Naive thymus-derived CD4-positive, alpha-beta T cell (primary cell): ENCODE data around the gene KL. TPM values are rescaled to one million over a fixed set of nuclear protein-coding genes. Genes with fewer than 3 reads are reported as not detected.

Experiments
- ATAC-seq: fragments of 150-1000 bp; cut with Tn5 transposase; 2 replicates; pipeline ENCODE4 v1.10.0; 2021; ENCODE audit warnings: mild to moderate bottlenecking, moderate library complexity
- CTCF ChIA-PET: fragments of 350-600 bp; sonication (Branson Sonifier 250); formaldehyde crosslinking; loops from one replicate; lab custom pipeline; 2021; ENCODE audit warnings: antibody characterized with exemption; lab: Charles Lee
- POLR2A ChIA-PET: fragments of 350-600 bp; sonication (Branson Sonifier 250); formaldehyde crosslinking; loops from one replicate; lab custom pipeline; 2021; ENCODE audit warnings: antibody characterized with exemption, inconsistent platforms; lab: Charles Lee
- DNase-seq, 9 donors: peaks; one replicate each; pipeline versions ENCODE4 v3.0.0 to v3.0.0-alpha.2; 2020 to 2022; ENCODE audit warnings: mixed read lengths in 1 of 9
- H3K27ac ChIP-seq: one replicate; pipeline ENCODE4 v1.7.0; 2013; ENCODE audit warnings: mild to moderate bottlenecking, low read depth, low read length, moderate library complexity
- H3K27me3 ChIP-seq, 2 donors: one replicate each; pipeline ENCODE4 v1.7.0; 2013; ENCODE audit warnings: low read length in 2 of 2, mild to moderate bottlenecking in 2 of 2, moderate library complexity in 2 of 2; ENCODE audit not compliant: control insufficient read depth in 2 of 2, insufficient read depth in 2 of 2
- H3K36me3 ChIP-seq, 3 experiments: 1 replicate in 2 of 3; 2 replicates in 1 of 3; pipeline ENCODE4 v1.7.0; 2013; ENCODE audit warnings: low read length in 3 of 3, mild to moderate bottlenecking in 3 of 3, moderate library complexity in 1 of 3; ENCODE audit not compliant: insufficient read depth in 3 of 3, control insufficient read depth in 2 of 3
- H3K4me1 ChIP-seq, 2 donors: one replicate each; pipeline ENCODE4 v1.7.0; 2013; ENCODE audit warnings: low read length in 2 of 2, mild to moderate bottlenecking in 2 of 2, moderate library complexity in 1 of 2; ENCODE audit not compliant: control insufficient read depth in 2 of 2, insufficient read depth in 2 of 2
- H3K4me3 ChIP-seq: 2 replicates; pipeline ENCODE4 v1.7.0; 2013; ENCODE audit warnings: mild to moderate bottlenecking, low read length
- H3K9me3 ChIP-seq, 3 experiments: 1 replicate in 2 of 3; 2 replicates in 1 of 3; pipeline ENCODE4 v1.7.0; 2013; ENCODE audit warnings: low read length in 3 of 3; ENCODE audit not compliant: control insufficient read depth in 2 of 3
- H3K27ac Mint-ChIP-seq, 9 donors: one replicate each; pipeline ENCODE4 v1.8.0; 2020 to 2022; ENCODE audit warnings: mixed read lengths in 9 of 9, mild to moderate bottlenecking in 8 of 9, moderate library complexity in 5 of 9, inconsistent platforms in 2 of 9
- H3K27me3 Mint-ChIP-seq, 5 donors: one replicate each; pipeline ENCODE4 v1.8.0; 2021 to 2022; ENCODE audit warnings: mixed read lengths in 5 of 5, mild to moderate bottlenecking in 1 of 5
- H3K36me3 Mint-ChIP-seq, 5 donors: one replicate each; pipeline ENCODE4 v1.8.0; 2020 to 2022; ENCODE audit warnings: mixed read lengths in 5 of 5, mild to moderate bottlenecking in 3 of 5, inconsistent platforms in 1 of 5
- H3K4me1 Mint-ChIP-seq, 7 donors: one replicate each; pipeline ENCODE4 v1.8.0; 2020 to 2022; ENCODE audit warnings: mixed read lengths in 7 of 7, mild to moderate bottlenecking in 3 of 7, inconsistent platforms in 1 of 7
- H3K4me3 Mint-ChIP-seq, 10 donors: one replicate each; pipeline ENCODE4 v1.8.0; 2020 to 2022; ENCODE audit warnings: mild to moderate bottlenecking in 10 of 10, mixed read lengths in 10 of 10, moderate library complexity in 6 of 10, inconsistent platforms in 2 of 10
- H3K9me3 Mint-ChIP-seq, 11 donors: one replicate each; pipeline ENCODE4 v1.8.0; 2020 to 2022; ENCODE audit warnings: mixed read lengths in 11 of 11, mild to moderate bottlenecking in 4 of 11, inconsistent platforms in 1 of 11, moderate library complexity in 1 of 11
- intact Hi-C, 2 donors: fragments of 100-400 bp; cut with micrococcal nuclease; formaldehyde crosslinking; loops; one replicate each; pipeline ENCODE4 v1.15.1; 2023
- polyA plus RNA-seq, 2 donors: library from polyadenylated mRNA; unstranded; fragments of 300-500 nt; fragmentation: Illumina TruSeq; gene quantifications; one replicate each; pipeline ENCODE4 v1.2.3, GENCODE V29; 2021
- total RNA-seq, 6 experiments: library from RNA in 5 of 6; stranded (reverse) in 5 of 6; gene quantifications; 1 replicate in 5 of 6; 2 replicates in 1 of 6; pipeline ENCODE4 v1.2.3 and lab custom pipeline; 2021 to 2026

Gene KL
- total and polyA plus RNA-seq, 7 experiments from 2014 or later: 0.15 to 0.36 (median 0.22) TPM; not detected in 2

DNA sequence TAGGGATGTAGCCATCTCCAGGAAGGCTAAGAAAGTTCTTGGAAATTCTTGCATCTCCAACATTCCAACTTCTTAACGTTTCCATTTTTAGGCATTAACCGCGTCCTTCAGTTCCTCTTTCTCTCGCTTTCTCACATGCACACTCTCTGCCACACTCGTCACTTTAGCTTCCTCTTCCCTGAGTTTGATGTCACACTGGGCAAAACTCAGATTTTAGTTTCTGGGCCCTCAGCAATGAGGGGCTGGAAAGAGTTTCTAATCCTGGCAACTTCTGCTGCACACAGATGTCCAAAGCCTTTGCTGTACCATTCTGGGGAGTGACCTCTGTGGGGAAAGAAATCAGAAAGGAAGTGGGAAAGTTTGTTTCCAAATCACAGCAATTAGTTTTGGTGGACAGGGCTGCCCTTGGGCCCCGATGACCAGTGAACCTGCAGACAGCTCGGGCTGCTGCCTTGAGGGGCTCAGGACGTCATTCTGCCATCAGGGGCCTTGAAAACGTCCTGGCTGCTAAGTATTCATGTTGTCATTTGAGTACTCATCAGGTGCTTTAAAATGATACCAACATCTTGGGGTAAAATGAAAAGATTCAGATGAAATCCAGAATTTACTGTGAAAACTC is 89.3 kb downstream of the KL start:
- Histone ChIP-seq H3K36me3 (no peaks in the 10 kb centered on the region), H3K27me3 (no peaks in the 10 kb centered on the region), H3K27ac (no peak overlapping the region), H3K4me1 (no peaks in the 10 kb centered on the region), H3K9me3 (no peaks in the 10 kb centered on the region), H3K4me3 (no peak overlapping the region)
- H3K9me3 Mint-ChIP-seq: peaks cover 0 to 1% (median 0%) of the 10 kb centered on the region in 11 donors
- no peak overlapping the region for H3K27ac Mint-ChIP-seq
- ChIA-PET CTCF (no interaction called here), POLR2A (no interaction called here)
- H3K36me3 Mint-ChIP-seq: no peaks in the 10 kb centered on the region
- intact Hi-C loops: no loop called here
- no peak for DNase-seq
- H3K27me3 Mint-ChIP-seq: peaks cover 7 to 39% (median 31%) of the 10 kb centered on the region in 5 donors
- H3K4me3 Mint-ChIP-seq: no peak overlapping the region
- no peak for ATAC-seq
- H3K4me1 Mint-ChIP-seq: peaks cover 0 to 1% (median 0%) of the 10 kb centered on the region in 7 donors

DNA sequence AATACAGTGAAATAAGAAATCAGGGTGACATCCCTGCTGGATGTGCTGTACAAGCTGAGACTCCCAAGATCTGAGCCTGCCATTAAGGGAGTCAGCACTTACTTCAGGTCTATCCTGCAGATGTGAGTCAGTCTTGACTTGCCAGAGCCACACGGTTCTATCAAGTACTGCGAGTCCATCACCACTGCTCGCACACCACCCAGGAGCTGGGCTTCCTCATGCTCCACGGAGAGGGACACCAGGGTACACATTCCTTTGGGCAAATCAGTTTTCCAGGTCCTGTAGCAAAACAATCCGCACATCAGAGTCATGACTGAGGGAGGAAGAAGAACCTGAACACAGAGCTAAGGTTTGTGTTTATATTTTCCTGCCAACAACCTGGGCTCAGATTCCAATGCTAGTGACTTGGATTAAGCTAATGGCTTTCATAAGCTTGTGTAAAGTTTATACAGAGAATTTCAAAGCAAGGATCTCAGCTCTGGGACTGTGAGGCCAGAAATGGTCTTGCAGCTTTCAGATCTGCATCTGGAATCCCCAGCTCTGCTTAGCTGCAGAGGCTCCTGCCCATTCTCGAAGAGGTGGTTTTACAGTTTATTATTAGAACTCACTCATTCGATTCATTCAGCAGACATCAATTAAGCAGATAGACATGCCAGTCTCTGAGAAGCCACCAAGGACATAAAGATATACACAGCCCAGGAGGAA is 90.6 kb downstream of the KL start:
- DNase-seq: no peak
- H3K27ac Mint-ChIP-seq: no peak overlapping the region
- CTCF ChIA-PET: no interaction called here
- no peaks in the 10 kb centered on the region for H3K36me3 Mint-ChIP-seq
- ATAC-seq: no peak
- peaks cover 0 to 1% (median 0%) of the 10 kb centered on the region in 11 donors for H3K9me3 Mint-ChIP-seq
- Histone ChIP-seq H3K27me3 (no peaks in the 10 kb centered on the region), H3K9me3 (no peaks in the 10 kb centered on the region), H3K4me1 (no peaks in the 10 kb centered on the region), H3K27ac (no peak overlapping the region), H3K36me3 (no peaks in the 10 kb centered on the region), H3K4me3 (no peak overlapping the region)
- H3K27me3 Mint-ChIP-seq: peaks cover 6 to 30% (median 30%) of the 10 kb centered on the region in 5 donors
- peaks cover 0 to 1% (median 0%) of the 10 kb centered on the region in 7 donors for H3K4me1 Mint-ChIP-seq
- H3K4me3 Mint-ChIP-seq: no peak overlapping the region
- POLR2A ChIA-PET: no interaction called here
- intact Hi-C loops: no loop called here

DNA sequence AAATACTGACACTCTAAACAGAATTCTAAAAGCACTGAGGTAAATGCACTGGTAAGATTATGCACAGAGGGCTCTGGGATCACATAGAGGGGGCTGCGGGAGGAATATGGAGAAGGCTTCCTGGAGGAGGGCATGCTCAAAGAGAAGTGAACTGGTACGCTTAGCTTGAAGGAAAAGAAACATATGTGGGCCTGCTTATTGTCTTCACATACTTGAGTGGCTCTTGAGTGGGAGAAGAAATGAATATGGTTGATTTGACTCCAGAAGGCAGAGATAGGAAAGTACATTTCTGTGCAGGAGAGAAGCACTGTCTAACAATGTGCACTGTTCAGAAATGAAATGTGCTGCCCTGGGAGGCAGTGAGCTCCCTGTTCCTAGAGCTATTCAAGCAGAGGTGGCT is 91.1 kb downstream of the KL start:
- POLR2A ChIA-PET: no interaction called here
- Histone ChIP-seq H3K9me3 (no peaks in the 10 kb centered on the region), H3K36me3 (no peaks in the 10 kb centered on the region), H3K27ac (no peak overlapping the region), H3K4me3 (no peak overlapping the region), H3K4me1 (no peaks in the 10 kb centered on the region), H3K27me3 (no peaks in the 10 kb centered on the region)
- H3K9me3 Mint-ChIP-seq: peaks cover 0 to 1% (median 0%) of the 10 kb centered on the region in 11 donors
- H3K4me3 Mint-ChIP-seq: no peak overlapping the region
- CTCF ChIA-PET: no interaction called here
- H3K36me3 Mint-ChIP-seq: no peaks in the 10 kb centered on the region
- no peak for DNase-seq
- peaks cover 0 to 3% (median 0%) of the 10 kb centered on the region in 7 donors for H3K4me1 Mint-ChIP-seq
- intact Hi-C loops: no loop called here
- ATAC-seq: no peak
- no peak overlapping the region for H3K27ac Mint-ChIP-seq
- peaks cover under 1 to 30% (median 28%) of the 10 kb centered on the region in 5 donors for H3K27me3 Mint-ChIP-seq

DNA sequence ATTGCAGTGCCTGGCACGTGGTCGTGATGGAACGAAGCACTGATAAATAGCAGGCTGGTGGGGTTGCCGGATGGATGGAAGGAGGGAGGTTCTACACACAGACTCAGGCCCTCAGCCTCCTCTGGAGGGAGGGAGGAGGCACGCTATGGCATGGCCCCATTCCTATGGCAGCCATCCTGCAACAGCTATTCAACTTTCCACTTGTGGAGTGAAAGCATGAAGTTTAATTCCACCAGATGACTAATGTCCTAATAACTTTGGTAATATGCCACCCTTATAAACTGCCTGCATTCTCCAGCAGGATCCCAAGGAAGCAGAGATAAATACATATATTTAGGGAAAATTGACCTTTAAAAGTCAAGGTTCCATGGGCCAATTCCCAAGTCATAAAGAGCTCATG is 92.4 kb downstream of the KL start:
- Histone ChIP-seq H3K27me3 (no peaks in the 10 kb centered on the region), H3K4me3 (no peak overlapping the region), H3K36me3 (no peaks in the 10 kb centered on the region), H3K9me3 (no peaks in the 10 kb centered on the region), H3K27ac (no peak overlapping the region), H3K4me1 (no peaks in the 10 kb centered on the region)
- H3K4me1 Mint-ChIP-seq: peaks cover 0 to 3% (median 0%) of the 10 kb centered on the region in 7 donors
- CTCF ChIA-PET: no interaction called here
- POLR2A ChIA-PET: no interaction called here
- H3K4me3 Mint-ChIP-seq: no peak overlapping the region
- H3K36me3 Mint-ChIP-seq: no peaks in the 10 kb centered on the region
- intact Hi-C loops: no loop called here
- H3K27me3 Mint-ChIP-seq: peaks cover 0 to 30% (median 28%) of the 10 kb centered on the region in 5 donors
- DNase-seq: no peak
- ATAC-seq: no peak
- H3K9me3 Mint-ChIP-seq: peaks cover 0 to 1% (median 0%) of the 10 kb centered on the region in 11 donors
- H3K27ac Mint-ChIP-seq: no peak overlapping the region

DNA sequence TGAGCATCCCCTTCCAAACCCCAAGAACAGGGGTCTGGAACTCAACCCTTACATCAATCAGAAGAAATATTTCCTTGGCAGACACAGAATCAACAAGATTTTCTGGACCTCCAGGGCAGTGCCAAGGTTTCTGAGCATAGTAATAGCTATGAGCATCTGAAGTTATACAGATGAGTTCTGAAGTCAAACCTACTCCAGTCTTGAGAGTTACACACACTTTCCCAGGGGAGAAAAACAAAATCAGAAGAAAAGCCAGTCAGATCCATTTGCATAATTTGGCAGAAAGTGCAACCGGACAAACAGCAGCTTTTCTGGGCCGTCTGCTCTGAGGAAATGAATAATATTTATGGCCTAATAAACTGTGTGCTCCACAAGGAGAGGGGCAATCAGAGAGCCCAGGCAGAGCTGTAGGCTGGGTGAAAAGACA is 93.1 kb downstream of the KL start:
- no peak overlapping the region for H3K4me3 Mint-ChIP-seq
- ChIA-PET POLR2A (no interaction called here), CTCF (no interaction called here)
- peaks cover 0 to 3% (median 0%) of the 10 kb centered on the region in 7 donors for H3K4me1 Mint-ChIP-seq
- no peaks in the 10 kb centered on the region for H3K27me3 ChIP-seq
- no peaks in the 10 kb centered on the region for H3K4me1 ChIP-seq
- no peak overlapping the region for H3K4me3 ChIP-seq
- DNase-seq: no peak
- no peak overlapping the region for H3K27ac Mint-ChIP-seq
- H3K9me3 ChIP-seq: no peaks in the 10 kb centered on the region
- intact Hi-C loops: no loop called here
- H3K36me3 Mint-ChIP-seq: no peaks in the 10 kb centered on the region
- H3K27ac ChIP-seq: no peak overlapping the region
- H3K9me3 Mint-ChIP-seq: peaks cover 0 to 1% (median 0%) of the 10 kb centered on the region in 11 donors
- ATAC-seq: no peak
- no peaks in the 10 kb centered on the region for H3K36me3 ChIP-seq
- H3K27me3 Mint-ChIP-seq: peaks cover 0 to 31% (median 24%) of the 10 kb centered on the region in 5 donors

DNA sequence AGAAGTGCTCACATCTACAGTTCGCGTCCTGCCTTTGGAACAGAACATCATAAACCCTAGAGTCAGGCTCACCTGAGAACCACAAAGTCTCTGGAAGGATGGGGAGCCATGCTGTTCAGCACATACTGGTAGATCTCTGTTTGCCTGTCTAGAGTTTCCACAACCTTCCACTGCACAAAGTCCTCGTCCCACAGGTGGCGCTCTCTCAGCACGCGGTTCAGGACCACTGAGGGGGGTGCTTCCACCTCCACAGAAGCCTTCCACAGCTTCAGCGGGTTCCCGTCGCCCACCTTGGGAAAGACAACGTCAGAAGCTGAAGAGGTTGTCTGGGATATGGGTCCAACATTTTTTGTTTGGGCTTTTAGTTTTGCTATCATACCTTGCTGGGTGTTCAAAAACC is 93.6 kb downstream of the KL start:
- CTCF ChIA-PET: no interaction called here
- Mint-ChIP-seq H3K27me3 (peaks cover 0 to 34% (median 24%) of the 10 kb centered on the region in 5 donors), H3K4me3 (no peak overlapping the region), H3K27ac (no peak overlapping the region), H3K9me3 (peaks cover 0 to 2% (median 0%) of the 10 kb centered on the region in 11 donors), H3K36me3 (no peaks in the 10 kb centered on the region), H3K4me1 (peaks cover 0 to 3% (median 0%) of the 10 kb centered on the region in 7 donors)
- Histone ChIP-seq H3K36me3 (no peaks in the 10 kb centered on the region), H3K9me3 (no peaks in the 10 kb centered on the region), H3K4me3 (no peak overlapping the region), H3K27ac (no peak overlapping the region), H3K27me3 (no peaks in the 10 kb centered on the region), H3K4me1 (no peaks in the 10 kb centered on the region)
- intact Hi-C loops: no loop called here
- DNase-seq (no peak), ATAC-seq (no peak)
- POLR2A ChIA-PET: no interaction called here

DNA sequence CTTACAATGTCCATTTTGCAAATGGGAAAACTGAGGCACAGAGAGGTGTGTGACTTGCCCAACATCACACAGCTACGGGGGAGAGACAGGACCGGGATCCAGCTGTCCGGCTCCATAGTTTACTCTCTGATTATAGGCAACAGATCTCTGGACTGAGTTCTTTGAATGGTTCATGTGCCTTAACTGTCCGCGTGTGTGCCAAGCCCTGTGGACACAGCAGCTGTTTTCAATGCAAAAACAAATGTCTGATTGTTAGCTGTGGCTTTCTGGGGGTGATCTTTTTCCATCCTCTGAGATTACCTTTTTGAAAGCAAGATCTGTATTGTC is 94.1 kb downstream of the KL start:
- no peaks in the 10 kb centered on the region for H3K9me3 ChIP-seq
- Mint-ChIP-seq H3K4me1 (peaks cover 0 to 3% (median 0%) of the 10 kb centered on the region in 7 donors), H3K27ac (no peak overlapping the region), H3K4me3 (no peak overlapping the region), H3K27me3 (peaks cover 0 to 34% (median 25%) of the 10 kb centered on the region in 5 donors), H3K36me3 (no peaks in the 10 kb centered on the region), H3K9me3 (peaks cover 0 to 2% (median 0%) of the 10 kb centered on the region in 11 donors)
- H3K4me1 ChIP-seq: no peaks in the 10 kb centered on the region
- H3K27ac ChIP-seq: no peak overlapping the region
- ATAC-seq (no peak), DNase-seq (no peak)
- H3K36me3 ChIP-seq: no peaks in the 10 kb centered on the region
- CTCF ChIA-PET: no interaction called here
- no peaks in the 10 kb centered on the region for H3K27me3 ChIP-seq
- intact Hi-C loops: no loop called here
- H3K4me3 ChIP-seq: no peak overlapping the region
- POLR2A ChIA-PET: no interaction called here
